ENCODE data around the gene GNG7. TPM values are rescaled to one million over a fixed set of nuclear protein-coding genes. Genes with fewer than 3 reads are reported as not detected.

Gene GNG7
- total RNA-seq, 1 donor, result 0.72 TPM

DNA sequence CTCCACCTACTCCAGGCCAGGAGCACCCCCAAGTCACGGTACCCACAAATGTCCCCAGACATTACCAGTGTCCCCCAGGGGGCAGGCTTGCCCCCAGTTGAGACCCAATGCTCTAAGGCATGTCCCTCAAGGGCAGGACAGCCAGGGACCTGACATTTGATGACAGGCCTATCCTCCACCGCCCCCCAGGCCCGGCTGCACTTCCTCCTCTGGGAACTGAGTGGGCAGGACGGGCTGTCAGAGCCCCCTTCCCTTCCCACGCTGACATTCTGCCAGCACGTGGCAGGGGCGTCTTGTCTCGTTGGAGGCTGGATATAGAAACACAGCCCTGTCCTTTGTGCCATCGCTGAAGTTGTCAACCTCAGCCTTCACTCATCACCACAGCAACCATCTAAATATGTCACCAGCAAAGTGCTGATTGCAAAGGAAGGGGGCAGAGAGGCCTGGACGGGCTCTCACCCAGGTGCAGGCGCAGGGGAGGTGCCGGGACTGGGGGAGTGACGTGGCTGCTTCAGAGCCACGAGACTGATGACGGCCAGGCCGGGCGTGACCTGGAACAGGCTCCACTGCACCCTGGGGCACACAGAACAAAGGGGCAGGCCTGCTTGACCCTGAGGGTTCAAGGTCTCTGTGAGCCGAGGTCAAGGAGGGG lies 38.4 kb downstream of the GNG7 start:
- Histone ChIP-seq H3K9me3 (ENCODE audit: low read depth, low read length) (no peaks in the 10 kb centered on the region), H3K4me3 (ENCODE audit: insufficient read depth, low read length) (no peak overlapping the region), H2AFZ (ENCODE audit: low read length) (no peak overlapping the region), H3K36me3 (ENCODE audit: insufficient read depth, low read length) (no peaks in the 10 kb centered on the region), H3K4me2 (ENCODE audit: insufficient read depth, low read length) (no peak overlapping the region), H3K79me2 (ENCODE audit: insufficient read depth, low read length) (no peaks in the 10 kb centered on the region), H4K20me1 (ENCODE audit: insufficient read depth, low read length) (no peaks in the 10 kb centered on the region), H3K4me1 (ENCODE audit: insufficient read depth, low read length) (no peaks in the 10 kb centered on the region), H3K27me3 (ENCODE audit: insufficient read depth, low read length) (peaks cover 3% of the 10 kb centered on the region), H3K27ac (ENCODE audit: low read depth, low read length) (no peak overlapping the region)
- TF ChIP-seq, protein P1, sequence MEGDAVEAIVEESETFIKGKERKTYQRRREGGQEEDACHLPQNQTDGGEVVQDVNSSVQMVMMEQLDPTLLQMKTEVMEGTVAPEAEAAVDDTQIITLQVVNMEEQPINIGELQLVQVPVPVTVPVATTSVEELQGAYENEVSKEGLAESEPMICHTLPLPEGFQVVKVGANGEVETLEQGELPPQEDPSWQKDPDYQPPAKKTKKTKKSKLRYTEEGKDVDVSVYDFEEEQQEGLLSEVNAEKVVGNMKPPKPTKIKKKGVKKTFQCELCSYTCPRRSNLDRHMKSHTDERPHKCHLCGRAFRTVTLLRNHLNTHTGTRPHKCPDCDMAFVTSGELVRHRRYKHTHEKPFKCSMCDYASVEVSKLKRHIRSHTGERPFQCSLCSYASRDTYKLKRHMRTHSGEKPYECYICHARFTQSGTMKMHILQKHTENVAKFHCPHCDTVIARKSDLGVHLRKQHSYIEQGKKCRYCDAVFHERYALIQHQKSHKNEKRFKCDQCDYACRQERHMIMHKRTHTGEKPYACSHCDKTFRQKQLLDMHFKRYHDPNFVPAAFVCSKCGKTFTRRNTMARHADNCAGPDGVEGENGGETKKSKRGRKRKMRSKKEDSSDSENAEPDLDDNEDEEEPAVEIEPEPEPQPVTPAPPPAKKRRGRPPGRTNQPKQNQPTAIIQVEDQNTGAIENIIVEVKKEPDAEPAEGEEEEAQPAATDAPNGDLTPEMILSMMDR (IDR thresholded peaks at IDR 0.05; ENCODE audit: extremely low read depth, low read depth, low read length), result no peak
- DNase-seq (ENCODE audit: insufficient read length, low spot score, missing footprints), result peak; percentile 60

DNA sequence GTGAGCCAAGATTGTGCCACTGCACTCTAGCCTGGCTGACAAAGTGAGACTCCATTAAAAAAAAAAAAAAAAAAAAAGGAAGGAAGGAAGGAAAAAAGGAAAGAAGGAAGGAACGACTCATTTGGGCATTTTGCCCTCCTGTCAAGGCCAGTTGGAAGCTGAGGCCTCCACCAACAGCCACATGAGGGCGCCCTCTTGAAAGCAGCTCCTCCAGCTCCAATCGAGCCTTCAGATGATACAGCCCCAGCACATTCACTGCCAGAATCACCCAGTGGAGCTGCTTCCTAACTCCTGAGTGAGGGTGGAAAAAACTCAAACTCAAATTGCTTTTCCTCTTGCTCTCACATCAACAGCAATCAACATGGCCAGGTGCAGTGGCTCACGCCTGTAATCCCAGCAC lies 40.9 kb downstream of the GNG7 start:
- Histone ChIP-seq H3K4me3 (ENCODE audit: insufficient read depth, low read length) (no peak overlapping the region), H3K27ac (ENCODE audit: low read depth, low read length) (no peak overlapping the region), H4K20me1 (ENCODE audit: insufficient read depth, low read length) (no peaks in the 10 kb centered on the region), H3K36me3 (ENCODE audit: insufficient read depth, low read length) (no peaks in the 10 kb centered on the region), H3K27me3 (ENCODE audit: insufficient read depth, low read length) (no peaks in the 10 kb centered on the region), H2AFZ (ENCODE audit: low read length) (no peak overlapping the region), H3K9me3 (ENCODE audit: low read depth, low read length) (no peaks in the 10 kb centered on the region), H3K79me2 (ENCODE audit: insufficient read depth, low read length) (no peaks in the 10 kb centered on the region), H3K4me1 (ENCODE audit: insufficient read depth, low read length) (no peaks in the 10 kb centered on the region), H3K4me2 (ENCODE audit: insufficient read depth, low read length) (no peak overlapping the region)
- TF ChIP-seq, protein P1 (IDR thresholded peaks at IDR 0.05; ENCODE audit: extremely low read depth, low read depth, low read length), result peak; percentile 21
- no peak for DNase-seq (ENCODE audit: insufficient read length, low spot score, missing footprints)

DNA sequence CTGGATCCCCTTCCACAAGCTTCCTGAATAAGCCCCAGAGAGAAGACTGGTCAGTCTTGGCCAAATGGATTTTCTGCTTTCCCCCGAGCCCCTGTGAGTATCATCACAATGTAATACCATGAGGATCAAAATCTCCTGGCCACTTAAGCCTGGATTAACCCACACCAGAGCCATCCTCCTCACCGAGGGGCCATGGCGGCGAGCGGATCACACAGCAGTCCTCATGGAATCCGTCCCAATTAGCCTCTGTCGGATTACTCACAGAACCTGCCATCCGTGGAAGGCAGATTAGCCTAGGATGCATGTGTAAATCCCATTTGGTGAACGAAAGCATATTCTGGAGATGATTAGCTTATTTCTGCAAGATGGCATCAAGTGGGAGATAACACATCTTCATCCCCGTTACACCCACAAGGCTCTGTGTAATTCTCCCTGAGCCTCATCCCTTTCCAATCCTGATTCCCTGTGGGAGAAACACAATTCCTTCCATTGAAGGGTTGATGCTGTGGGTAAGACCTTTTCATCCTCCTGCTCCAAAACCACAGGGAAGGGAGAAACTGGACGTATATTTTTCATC lies 42.5 kb downstream of the GNG7 start:
- no peaks in the 10 kb centered on the region for H3K36me3 ChIP-seq (ENCODE audit: insufficient read depth, low read length)
- no peaks in the 10 kb centered on the region for H4K20me1 ChIP-seq (ENCODE audit: insufficient read depth, low read length)
- H3K27me3 ChIP-seq (ENCODE audit: insufficient read depth, low read length), result no peaks in the 10 kb centered on the region
- H2AFZ ChIP-seq (ENCODE audit: low read length), result no peak overlapping the region
- no peak overlapping the region for H3K4me3 ChIP-seq (ENCODE audit: insufficient read depth, low read length)
- no peaks in the 10 kb centered on the region for H3K9me3 ChIP-seq (ENCODE audit: low read depth, low read length)
- H3K27ac ChIP-seq (ENCODE audit: low read depth, low read length), result no peak overlapping the region
- H3K4me1 ChIP-seq (ENCODE audit: insufficient read depth, low read length), result no peaks in the 10 kb centered on the region
- no peak overlapping the region for H3K4me2 ChIP-seq (ENCODE audit: insufficient read depth, low read length)
- no peaks in the 10 kb centered on the region for H3K79me2 ChIP-seq (ENCODE audit: insufficient read depth, low read length)
- TF ChIP-seq, protein P1 (IDR thresholded peaks at IDR 0.05; ENCODE audit: extremely low read depth, low read depth, low read length), result no peak
- no peak for DNase-seq (ENCODE audit: insufficient read length, low spot score, missing footprints)

DNA sequence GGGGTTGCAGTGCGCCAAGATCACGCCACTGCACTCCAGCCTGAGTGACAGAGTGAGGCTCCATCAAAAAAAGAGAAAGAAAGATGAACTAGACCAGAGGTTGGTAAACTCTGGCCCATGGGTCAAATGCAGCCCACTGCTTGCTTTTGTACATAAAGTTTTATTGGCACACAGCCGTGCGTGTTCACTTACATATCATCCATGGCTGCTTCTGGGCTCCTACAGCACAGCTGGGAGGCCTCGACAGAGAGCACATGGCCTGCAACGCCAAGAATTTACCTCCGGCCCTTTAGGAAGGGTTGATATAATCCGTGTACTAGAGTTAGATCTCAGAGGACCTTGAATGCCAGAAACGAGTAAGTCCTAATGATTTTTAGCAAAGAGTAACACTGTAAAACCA lies 46.0 kb downstream of the GNG7 start:
- TF ChIP-seq, protein P1 (IDR thresholded peaks at IDR 0.05; ENCODE audit: extremely low read depth, low read depth, low read length), result no peak
- Histone ChIP-seq H3K36me3 (ENCODE audit: insufficient read depth, low read length) (no peaks in the 10 kb centered on the region), H3K4me1 (ENCODE audit: insufficient read depth, low read length) (no peaks in the 10 kb centered on the region), H4K20me1 (ENCODE audit: insufficient read depth, low read length) (no peaks in the 10 kb centered on the region), H3K4me3 (ENCODE audit: insufficient read depth, low read length) (no peak overlapping the region), H3K4me2 (ENCODE audit: insufficient read depth, low read length) (no peak overlapping the region), H3K79me2 (ENCODE audit: insufficient read depth, low read length) (no peaks in the 10 kb centered on the region), H3K27me3 (ENCODE audit: insufficient read depth, low read length) (peaks cover 2% of the 10 kb centered on the region), H2AFZ (ENCODE audit: low read length) (no peak overlapping the region), H3K27ac (ENCODE audit: low read depth, low read length) (no peak overlapping the region), H3K9me3 (ENCODE audit: low read depth, low read length) (no peaks in the 10 kb centered on the region)
- DNase-seq (ENCODE audit: insufficient read length, low spot score, missing footprints), result no peak

Measured in osteoblast (primary cell).